Esophagus muscularis mucosa (tissue), 4 donors: ENCODE results near the gene PRDM5. TPM values are rescaled to one million over a fixed set of nuclear protein-coding genes. Genes with fewer than 3 reads are reported as not detected.

Experiments used
- DNase-seq: peaks from one replicate; pipeline ENCODE4 v3.0.0-alpha.2; 2017; ENCODE audit errors: extremely low spot score
- H3K27ac ChIP-seq, 4 donors: fragments of 200-600 bp; sonication (generic); replicated peaks in 1 of 4; 1 replicate in 3 of 4; 2 replicates in 1 of 4; pipeline ENCODE4 v1.5.1; 2016 to 2019; ENCODE audit warnings: mild to moderate bottlenecking in 1 of 4
- H3K27me3 ChIP-seq, 4 donors: fragments of 200-600 bp; sonication (generic); one replicate each; pipeline versions ENCODE4 v1.5.1 to v1.6.0; 2016 to 2019
- H3K36me3 ChIP-seq, 4 donors: fragments of 200-600 bp; sonication (generic); one replicate each; pipeline ENCODE4 v1.5.1; 2016 to 2019
- H3K4me1 ChIP-seq, 4 donors: fragments of 200-600 bp; sonication (generic); one replicate each; pipeline ENCODE4 v1.5.1; 2016 to 2019
- H3K4me3 ChIP-seq, 4 donors: fragments of 200-600 bp; sonication (generic); 1 replicate in 2 of 4; 2 replicates in 2 of 4; pipeline ENCODE4 v1.5.1; 2016 to 2019; ENCODE audit warnings: mild to moderate bottlenecking in 4 of 4, moderate library complexity in 1 of 4
- H3K9me3 ChIP-seq, 4 donors: fragments of 200-600 bp; sonication (generic); 1 replicate in 3 of 4; 2 replicates in 1 of 4; pipeline ENCODE4 v1.5.1; 2016 to 2019
- CTCF ChIP-seq, 3 experiments: fragments of 200-600 bp in 2 of 3; fragments of 450-650 bp in 1 of 3; sonication (generic) in 2 of 3; IDR thresholded peaks; one replicate each; pipeline ENCODE4 v1.5.1; 2017 to 2019; ENCODE audit warnings: antibody characterized with exemption in 3 of 3, mild to moderate bottlenecking in 2 of 3, moderate library complexity in 1 of 3
- EP300 ChIP-seq: sonication (generic); formaldehyde crosslinking; IDR thresholded peaks from one replicate; pipeline ENCODE4 v1.6.1; 2017; ENCODE audit warnings: antibody characterized with exemption
- POLR2A ChIP-seq: fragments of 450-650 bp; IDR thresholded peaks from one replicate; pipeline ENCODE4 v1.6.1; 2017; ENCODE audit warnings: antibody characterized with exemption, moderate library complexity, mild to moderate bottlenecking, low read depth
- POLR2AphosphoS5 ChIP-seq, 2 donors: sonication (generic); formaldehyde crosslinking; IDR thresholded peaks; one replicate each; pipeline ENCODE4 v1.6.1; 2017; ENCODE audit warnings: antibody characterized with exemption in 2 of 2
- WGBS: methylation state at CpG from one replicate; pipeline ENCODE4 v1.1.5; 2018; 5-methylcytosine and 5-hydroxymethylcytosine counted together
- intact Hi-C: fragments of 100-400 bp; cut with DNase I; formaldehyde crosslinking; loops from one replicate; pipeline ENCODE4 v1.15.1; 2023
- total RNA-seq, 4 donors: library from RNA; depleted of rRNA; stranded (reverse); fragments of >200 nt; gene quantifications; one replicate each; pipeline versions ENCODE4 v1.1.0 to v1.2.1, GENCODE V29; 2016

The PRDM5 gene
- total RNA-seq, 4 donors from 2014 or later: 10.8 to 17.0 (median 15.4) TPM

GRCh38 chr4:120694973-120695372 is 227.6 kb downstream of the PRDM5 start:
- no peak for TF ChIP-seq POLR2AphosphoS5 (IDR thresholded peaks at IDR 0.05)
- no peak for TF ChIP-seq POLR2A
- no peak for TF ChIP-seq CTCF (IDR thresholded peaks at IDR 0.05)
- TF ChIP-seq EP300: no peak
- intact Hi-C loops: no loop called here
- no peak overlapping the region for H3K27ac ChIP-seq
- 17% methylated on average over 2 of the region's 2 CpGs for WGBS
- H3K4me1 ChIP-seq: peaks cover 13 to 24% (median 17%) of the 10 kb centered on the region in 4 donors
- no peaks in the 10 kb centered on the region for H3K9me3 ChIP-seq
- H3K4me3 ChIP-seq: no peak overlapping the region
- no peaks in the 10 kb centered on the region for H3K36me3 ChIP-seq
- DNase-seq: no peak
- H3K27me3 ChIP-seq: no peaks in the 10 kb centered on the region

GRCh38 chr4:120693816-120694215 is 228.7 kb downstream of the PRDM5 start:
- no peaks in the 10 kb centered on the region for H3K36me3 ChIP-seq
- no peaks in the 10 kb centered on the region for H3K27me3 ChIP-seq
- peaks cover 13 to 24% (median 17%) of the 10 kb centered on the region in 4 donors for H3K4me1 ChIP-seq
- H3K27ac ChIP-seq: no peak overlapping the region
- TF ChIP-seq POLR2A (no peak), EP300 (no peak), POLR2AphosphoS5 (IDR thresholded peaks at IDR 0.05) (no peak), CTCF (IDR thresholded peaks at IDR 0.05) (no peak)
- no peak for DNase-seq
- no peak overlapping the region for H3K4me3 ChIP-seq
- H3K9me3 ChIP-seq: no peaks in the 10 kb centered on the region
- intact Hi-C loops: no loop called here

GRCh38 chr4:120692964-120693363 is 229.6 kb downstream of the PRDM5 start:
- intact Hi-C loops: no loop called here
- Histone ChIP-seq H3K27me3 (no peaks in the 10 kb centered on the region), H3K4me3 (no peak overlapping the region), H3K4me1 (peaks cover 13 to 24% (median 17%) of the 10 kb centered on the region in 4 donors), H3K27ac (no peak overlapping the region), H3K36me3 (no peaks in the 10 kb centered on the region), H3K9me3 (no peaks in the 10 kb centered on the region)
- TF ChIP-seq POLR2AphosphoS5 (IDR thresholded peaks at IDR 0.05) (no peak), POLR2A (no peak), CTCF (IDR thresholded peaks at IDR 0.05) (no peak), EP300 (no peak)
- 32% methylated on average over 2 of the region's 2 CpGs for WGBS
- DNase-seq: no peak

GRCh38 chr4:120691536-120691935 is 231.0 kb downstream of the PRDM5 start:
- TF ChIP-seq CTCF (IDR thresholded peaks at IDR 0.05) (no peak), POLR2A (no peak), POLR2AphosphoS5 (IDR thresholded peaks at IDR 0.05) (no peak), EP300 (no peak)
- H3K9me3 ChIP-seq: no peaks in the 10 kb centered on the region
- no peaks in the 10 kb centered on the region for H3K27me3 ChIP-seq
- intact Hi-C loops: no loop called here
- H3K36me3 ChIP-seq: no peaks in the 10 kb centered on the region
- H3K27ac ChIP-seq: no peak overlapping the region
- no peak overlapping the region for H3K4me3 ChIP-seq
- peaks cover 13 to 24% (median 15%) of the 10 kb centered on the region in 4 donors for H3K4me1 ChIP-seq
- DNase-seq: no peak

GRCh38 chr4:120691106-120691505 is 231.4 kb downstream of the PRDM5 start:
- Histone ChIP-seq H3K27me3 (no peaks in the 10 kb centered on the region), H3K4me3 (no peak overlapping the region), H3K27ac (no peak overlapping the region), H3K9me3 (no peaks in the 10 kb centered on the region), H3K4me1 (peaks cover 13 to 22% (median 13%) of the 10 kb centered on the region in 4 donors), H3K36me3 (no peaks in the 10 kb centered on the region)
- DNase-seq: no peak
- intact Hi-C loops: no loop called here
- TF ChIP-seq EP300 (no peak), POLR2AphosphoS5 (IDR thresholded peaks at IDR 0.05) (no peak), POLR2A (no peak), CTCF (IDR thresholded peaks at IDR 0.05) (no peak)
